ENCODE results near the gene VTI1A.

The VTI1A gene

GRCh38 chr10:112751651-112752050 lies 304.6 kb downstream of the VTI1A start:
- TF ChIP-seq, protein P1, sequence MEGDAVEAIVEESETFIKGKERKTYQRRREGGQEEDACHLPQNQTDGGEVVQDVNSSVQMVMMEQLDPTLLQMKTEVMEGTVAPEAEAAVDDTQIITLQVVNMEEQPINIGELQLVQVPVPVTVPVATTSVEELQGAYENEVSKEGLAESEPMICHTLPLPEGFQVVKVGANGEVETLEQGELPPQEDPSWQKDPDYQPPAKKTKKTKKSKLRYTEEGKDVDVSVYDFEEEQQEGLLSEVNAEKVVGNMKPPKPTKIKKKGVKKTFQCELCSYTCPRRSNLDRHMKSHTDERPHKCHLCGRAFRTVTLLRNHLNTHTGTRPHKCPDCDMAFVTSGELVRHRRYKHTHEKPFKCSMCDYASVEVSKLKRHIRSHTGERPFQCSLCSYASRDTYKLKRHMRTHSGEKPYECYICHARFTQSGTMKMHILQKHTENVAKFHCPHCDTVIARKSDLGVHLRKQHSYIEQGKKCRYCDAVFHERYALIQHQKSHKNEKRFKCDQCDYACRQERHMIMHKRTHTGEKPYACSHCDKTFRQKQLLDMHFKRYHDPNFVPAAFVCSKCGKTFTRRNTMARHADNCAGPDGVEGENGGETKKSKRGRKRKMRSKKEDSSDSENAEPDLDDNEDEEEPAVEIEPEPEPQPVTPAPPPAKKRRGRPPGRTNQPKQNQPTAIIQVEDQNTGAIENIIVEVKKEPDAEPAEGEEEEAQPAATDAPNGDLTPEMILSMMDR (conservative IDR thresholded peaks at IDR 0.05; ENCODE audit: low read depth, low read length), result no peak
- no peak overlapping the region for H3K4me2 ChIP-seq
- no peaks in the 10 kb centered on the region for H4K20me1 ChIP-seq (ENCODE audit: insufficient read depth)
- no peaks in the 10 kb centered on the region for H3K4me1 ChIP-seq (ENCODE audit: low read depth, poor library complexity, severe bottlenecking)
- H3K9ac ChIP-seq, result no peak overlapping the region
- H3K4me3 ChIP-seq (IDR thresholded peaks at IDR 0.05; ENCODE audit: insufficient read depth, low read depth, low read length), result no peak overlapping the region
- H3K27me3 ChIP-seq (ENCODE audit: insufficient read depth, low read depth), result no peaks in the 10 kb centered on the region
- H3K36me3 ChIP-seq (ENCODE audit: insufficient read depth), result no peaks in the 10 kb centered on the region
- H3K79me2 ChIP-seq (ENCODE audit: insufficient read depth, low read depth), result no peaks in the 10 kb centered on the region
- H2AFZ ChIP-seq (ENCODE audit: low read depth), result no peak overlapping the region
- H3K27ac ChIP-seq, result no peak overlapping the region

- no peaks in the 10 kb centered on the region for H3K36me3 ChIP-seq (ENCODE audit: insufficient read depth)
- H2AFZ ChIP-seq (ENCODE audit: low read depth), result no peak overlapping the region
Observed at GRCh38 chr10:112752288-112752687, 305.3 kb downstream of the VTI1A start.

GRCh38 chr10:112753961-112754411 lies 307.0 kb downstream of the VTI1A start:
- Histone ChIP-seq H3K36me3 (ENCODE audit: insufficient read depth) (no peaks in the 10 kb centered on the region), H3K79me2 (ENCODE audit: insufficient read depth, low read depth) (no peaks in the 10 kb centered on the region), H4K20me1 (ENCODE audit: insufficient read depth) (no peaks in the 10 kb centered on the region), H3K27me3 (ENCODE audit: insufficient read depth, low read depth) (no peaks in the 10 kb centered on the region), H3K9ac (no peak overlapping the region), H3K27ac (no peak overlapping the region), H2AFZ (ENCODE audit: low read depth) (no peak overlapping the region), H3K4me3 (IDR thresholded peaks at IDR 0.05; ENCODE audit: insufficient read depth, low read depth, low read length) (no peak overlapping the region), H3K4me2 (no peak overlapping the region), H3K4me1 (ENCODE audit: low read depth, poor library complexity, severe bottlenecking) (no peaks in the 10 kb centered on the region)
- TF ChIP-seq, protein P1 (conservative IDR thresholded peaks at IDR 0.05; ENCODE audit: low read depth, low read length), result no peak

More at GRCh38 chr10:112752288-112752687, 305.3 kb downstream of the VTI1A start:
- Histone ChIP-seq H3K4me1 (ENCODE audit: low read depth, poor library complexity, severe bottlenecking) (no peaks in the 10 kb centered on the region), H3K4me3 (IDR thresholded peaks at IDR 0.05; ENCODE audit: insufficient read depth, low read depth, low read length) (no peak overlapping the region), H3K27ac (no peak overlapping the region), H3K79me2 (ENCODE audit: insufficient read depth, low read depth) (no peaks in the 10 kb centered on the region), H4K20me1 (ENCODE audit: insufficient read depth) (no peaks in the 10 kb centered on the region), H3K27me3 (ENCODE audit: insufficient read depth, low read depth) (no peaks in the 10 kb centered on the region), H3K9ac (no peak overlapping the region), H3K4me2 (no peak overlapping the region)
- TF ChIP-seq, protein P1 (conservative IDR thresholded peaks at IDR 0.05; ENCODE audit: low read depth, low read length), result no peak

GRCh38 chr10:112755446-112756234 lies 308.6 kb downstream of the VTI1A start:
- H3K27me3 ChIP-seq (ENCODE audit: insufficient read depth, low read depth), result no peaks in the 10 kb centered on the region
- no peak overlapping the region for H3K4me3 ChIP-seq (IDR thresholded peaks at IDR 0.05; ENCODE audit: insufficient read depth, low read depth, low read length)
- TF ChIP-seq, protein P1 (conservative IDR thresholded peaks at IDR 0.05; ENCODE audit: low read depth, low read length), result no peak
- no peaks in the 10 kb centered on the region for H3K36me3 ChIP-seq (ENCODE audit: insufficient read depth)
- H2AFZ ChIP-seq (ENCODE audit: low read depth), result no peak overlapping the region
- no peaks in the 10 kb centered on the region for H3K79me2 ChIP-seq (ENCODE audit: insufficient read depth, low read depth)
- no peaks in the 10 kb centered on the region for H4K20me1 ChIP-seq (ENCODE audit: insufficient read depth)
- H3K4me2 ChIP-seq, result no peak overlapping the region
- no peak overlapping the region for H3K27ac ChIP-seq
- no peak overlapping the region for H3K9ac ChIP-seq
- H3K4me1 ChIP-seq (ENCODE audit: low read depth, poor library complexity, severe bottlenecking), result no peaks in the 10 kb centered on the region
